BLaER1 (cell line): ENCODE measurements around the gene CXorf49B.
"Not testable (repeated sequence)": the region's sequence is repeated elsewhere in the genome, so short reads cannot be mapped to it uniquely, and the experiment has no call there.

Source experiments
- H3K27ac ChIP-seq: shearing (Covaris generic); formaldehyde crosslinking; 2 replicates; pipeline ENCODE4 v1.8.1; 2022
- H3K27me3 ChIP-seq: shearing (Covaris generic); formaldehyde crosslinking; 2 replicates; pipeline ENCODE4 v1.8.1; 2022
- H3K36me3 ChIP-seq: shearing (Covaris generic); formaldehyde crosslinking; 2 replicates; pipeline ENCODE4 v1.8.1; 2022
- H3K4me1 ChIP-seq: shearing (Covaris generic); formaldehyde crosslinking; 2 replicates; pipeline ENCODE4 v1.8.1; 2022
- H3K4me2 ChIP-seq: shearing (Covaris generic); formaldehyde crosslinking; 2 replicates; pipeline ENCODE4 v1.8.1; 2022
- H3K4me3 ChIP-seq: shearing (Covaris generic); formaldehyde crosslinking; 2 replicates; pipeline ENCODE4 v1.8.1; 2022
- H3K9ac ChIP-seq: shearing (Covaris generic); formaldehyde crosslinking; 2 replicates; pipeline ENCODE4 v1.8.1; 2022
- H3K9me3 ChIP-seq: shearing (Covaris generic); formaldehyde crosslinking; 2 replicates; pipeline ENCODE4 v1.8.1; 2022
- H4K20me1 ChIP-seq: shearing (Covaris generic); formaldehyde crosslinking; 2 replicates; pipeline ENCODE4 v1.8.1; 2022

CXorf49B gene

DNA sequence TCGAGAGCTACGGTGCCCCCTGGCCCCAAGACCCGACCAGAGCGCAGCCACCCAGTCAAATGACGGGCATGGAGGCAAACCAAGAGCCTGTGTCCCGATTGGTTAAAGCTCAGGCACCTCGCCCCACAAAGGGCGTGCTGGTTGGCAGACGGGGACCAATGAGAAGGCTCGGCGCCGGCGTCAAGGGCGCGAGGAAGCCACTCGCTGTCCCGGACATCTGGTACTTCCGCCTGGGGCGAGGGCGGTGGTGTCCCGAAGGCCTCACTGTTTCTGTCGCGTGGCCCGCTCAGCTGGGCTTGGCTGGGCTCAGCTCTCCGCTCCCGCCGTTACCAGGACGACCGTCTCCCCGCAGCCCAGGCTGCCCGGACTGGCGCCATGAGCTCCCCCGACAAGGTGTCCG lies at the start of gene CXorf49B:
TSS of gene CXorf49B (plus strand) at position 301 of the 400 bp plus-strand sequence. CDS start at position 376, 75 bp downstream.
- H3K4me3 ChIP-seq, H3K27me3 ChIP-seq, H3K27ac ChIP-seq, H4K20me1 ChIP-seq, H3K4me2 ChIP-seq, H3K9me3 ChIP-seq, H3K36me3 ChIP-seq, H3K4me1 ChIP-seq, H3K9ac ChIP-seq: not testable (repeated sequence)

DNA sequence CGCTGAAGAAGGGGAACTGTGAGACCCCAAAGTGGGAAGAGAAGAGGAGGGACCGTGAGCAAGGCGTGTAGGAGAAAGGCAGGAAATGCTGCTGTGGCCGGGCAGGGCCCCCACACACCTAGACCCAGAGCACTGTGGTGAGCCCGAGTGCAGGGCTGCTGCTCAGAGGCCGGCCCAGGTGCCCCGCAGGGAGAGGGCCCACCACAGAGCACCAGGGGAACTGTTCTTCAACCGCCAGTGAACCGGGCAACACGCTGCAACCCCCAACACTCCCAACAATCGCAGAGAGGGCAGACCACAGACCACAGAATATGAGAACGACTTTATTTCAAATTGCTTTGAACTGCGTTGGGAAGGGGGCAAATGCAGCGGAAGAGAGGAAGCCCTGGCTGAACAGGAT lies 49.1 kb upstream of the CXorf49B start:
- not testable (repeated sequence) for H3K36me3 ChIP-seq, H3K4me1 ChIP-seq, H4K20me1 ChIP-seq, H3K4me2 ChIP-seq, H3K27me3 ChIP-seq, H3K27ac ChIP-seq, H3K9me3 ChIP-seq, H3K4me3 ChIP-seq, H3K9ac ChIP-seq

DNA sequence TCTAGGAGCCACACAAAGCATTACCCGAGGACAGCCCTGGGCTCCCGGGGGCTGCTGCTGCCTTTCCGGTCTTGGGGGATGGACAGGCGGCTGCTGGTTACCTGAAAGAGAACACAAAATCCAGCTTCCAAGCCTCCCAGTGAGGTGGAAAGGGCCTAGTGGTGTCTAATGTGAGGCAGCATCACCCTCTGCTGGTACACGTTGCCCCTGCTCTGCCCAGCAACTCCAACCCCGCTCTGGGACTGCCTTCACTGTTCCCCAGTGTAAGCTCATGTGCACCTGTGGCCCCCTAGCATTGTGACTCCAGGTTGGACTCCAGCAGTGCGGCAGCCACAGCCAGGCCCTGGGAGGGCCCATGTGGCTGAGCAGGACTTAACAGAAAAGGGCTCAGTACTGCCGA lies 47.6 kb upstream of the CXorf49B start:
- H4K20me1 ChIP-seq, result not testable (repeated sequence)

DNA sequence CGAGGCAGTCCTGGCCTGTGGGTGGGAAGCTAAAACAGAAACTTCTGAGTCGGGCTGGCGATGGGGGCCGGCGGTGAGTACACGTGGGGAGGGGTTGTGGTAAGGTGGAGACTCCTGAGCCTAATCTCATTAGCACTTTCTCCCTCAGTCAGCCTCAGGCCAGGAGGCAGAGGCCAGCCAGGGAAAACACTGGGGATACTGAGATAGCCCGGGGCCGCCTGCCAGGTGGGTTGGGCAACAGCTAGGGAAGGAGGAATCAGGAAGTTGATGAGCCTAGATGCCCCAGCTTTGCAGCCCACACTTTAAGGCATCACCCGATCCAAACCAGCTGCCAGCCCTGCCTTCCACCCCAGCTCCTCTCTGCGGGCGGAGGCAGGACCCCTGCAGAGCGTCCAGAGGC lies 46.8 kb upstream of the CXorf49B start:
- H3K36me3 ChIP-seq, H3K27me3 ChIP-seq, H4K20me1 ChIP-seq, H3K4me3 ChIP-seq, H3K4me1 ChIP-seq, H3K4me2 ChIP-seq, H3K9ac ChIP-seq, H3K27ac ChIP-seq, H3K9me3 ChIP-seq: not testable (repeated sequence)

More for the DNA sequence above, 47.6 kb upstream of the CXorf49B start:
- H3K36me3 ChIP-seq, H3K4me2 ChIP-seq, H3K27ac ChIP-seq, H3K9ac ChIP-seq, H3K4me1 ChIP-seq, H3K9me3 ChIP-seq, H3K27me3 ChIP-seq, H3K4me3 ChIP-seq: not testable (repeated sequence)

DNA sequence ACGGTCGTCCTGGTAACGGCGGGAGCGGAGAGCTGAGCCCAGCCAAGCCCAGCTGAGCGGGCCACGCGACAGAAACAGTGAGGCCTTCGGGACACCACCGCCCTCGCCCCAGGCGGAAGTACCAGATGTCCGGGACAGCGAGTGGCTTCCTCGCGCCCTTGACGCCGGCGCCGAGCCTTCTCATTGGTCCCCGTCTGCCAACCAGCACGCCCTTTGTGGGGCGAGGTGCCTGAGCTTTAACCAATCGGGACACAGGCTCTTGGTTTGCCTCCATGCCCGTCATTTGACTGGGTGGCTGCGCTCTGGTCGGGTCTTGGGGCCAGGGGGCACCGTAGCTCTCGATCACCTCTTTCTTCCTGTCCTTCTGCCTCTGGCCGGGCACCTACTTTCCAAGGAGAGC lies 45.0 kb upstream of the CXorf49B start, which contains the start of gene CXorf49:
TSS of gene CXorf49 (minus strand) at position 101 of the 400 bp plus-strand sequence. CDS start 134 bp downstream, outside the sequence.
- not testable (repeated sequence) for H3K27ac ChIP-seq, H3K27me3 ChIP-seq, H4K20me1 ChIP-seq, H3K36me3 ChIP-seq, H3K9me3 ChIP-seq, H3K9ac ChIP-seq, H3K4me3 ChIP-seq, H3K4me2 ChIP-seq, H3K4me1 ChIP-seq

DNA sequence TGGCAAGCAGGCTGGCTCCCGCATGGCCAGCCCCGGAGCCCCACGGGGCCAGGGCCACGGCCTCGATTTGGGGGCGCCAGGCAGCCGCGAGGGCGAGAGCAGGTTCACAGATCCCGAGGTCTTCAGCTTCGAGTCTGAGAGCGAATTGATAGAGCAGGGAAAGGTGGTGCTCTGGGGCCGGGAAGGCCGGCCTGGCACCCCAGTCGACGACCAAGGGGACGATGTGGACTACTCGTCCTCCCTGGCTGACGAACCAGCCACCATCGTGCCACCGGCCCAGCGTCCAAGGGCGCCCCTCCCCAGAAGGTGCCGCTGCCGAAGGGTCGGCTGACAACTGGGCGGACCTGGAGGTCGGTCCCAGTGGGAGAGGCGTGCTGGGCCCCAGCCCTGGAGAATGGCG lies 44.0 kb upstream of the CXorf49B start:
- H3K4me3 ChIP-seq, H3K4me1 ChIP-seq, H3K27me3 ChIP-seq, H3K9ac ChIP-seq, H3K9me3 ChIP-seq, H3K27ac ChIP-seq, H3K36me3 ChIP-seq, H4K20me1 ChIP-seq, H3K4me2 ChIP-seq: not testable (repeated sequence)

DNA sequence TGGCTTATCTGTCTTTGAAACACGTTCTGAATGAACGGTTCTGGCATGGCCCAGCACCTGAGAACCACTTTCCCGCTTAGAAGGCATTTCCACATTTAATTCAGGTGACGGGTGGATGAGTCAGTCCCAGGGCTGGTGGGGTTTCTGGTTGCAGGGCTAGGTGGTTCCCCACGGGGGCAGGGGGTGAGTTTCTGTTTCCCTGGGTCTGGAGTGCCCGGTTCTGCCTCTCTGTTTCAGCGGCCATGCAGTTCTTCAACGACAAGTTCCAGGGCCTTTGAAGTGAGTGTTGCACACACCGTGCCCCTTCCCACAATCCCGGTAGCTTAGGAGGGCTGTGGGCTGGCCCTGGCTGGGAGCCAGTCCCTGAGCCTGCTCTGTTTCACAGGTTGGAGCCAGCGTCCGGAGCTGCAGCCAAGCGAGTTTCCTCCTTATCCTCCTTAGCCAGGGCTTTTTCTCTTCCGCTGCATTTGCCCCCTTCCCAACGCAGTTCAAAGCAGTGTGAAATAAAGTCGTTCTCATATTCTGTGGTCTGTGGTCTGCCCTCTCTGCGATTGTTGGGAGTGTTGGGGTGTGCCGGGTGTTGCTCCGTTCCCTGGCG lies 42.8 kb upstream of the CXorf49B start:
- not testable (repeated sequence) for H3K4me1 ChIP-seq, H4K20me1 ChIP-seq, H3K27me3 ChIP-seq, H3K9ac ChIP-seq, H3K4me2 ChIP-seq, H3K27ac ChIP-seq, H3K9me3 ChIP-seq, H3K36me3 ChIP-seq, H3K4me3 ChIP-seq

DNA sequence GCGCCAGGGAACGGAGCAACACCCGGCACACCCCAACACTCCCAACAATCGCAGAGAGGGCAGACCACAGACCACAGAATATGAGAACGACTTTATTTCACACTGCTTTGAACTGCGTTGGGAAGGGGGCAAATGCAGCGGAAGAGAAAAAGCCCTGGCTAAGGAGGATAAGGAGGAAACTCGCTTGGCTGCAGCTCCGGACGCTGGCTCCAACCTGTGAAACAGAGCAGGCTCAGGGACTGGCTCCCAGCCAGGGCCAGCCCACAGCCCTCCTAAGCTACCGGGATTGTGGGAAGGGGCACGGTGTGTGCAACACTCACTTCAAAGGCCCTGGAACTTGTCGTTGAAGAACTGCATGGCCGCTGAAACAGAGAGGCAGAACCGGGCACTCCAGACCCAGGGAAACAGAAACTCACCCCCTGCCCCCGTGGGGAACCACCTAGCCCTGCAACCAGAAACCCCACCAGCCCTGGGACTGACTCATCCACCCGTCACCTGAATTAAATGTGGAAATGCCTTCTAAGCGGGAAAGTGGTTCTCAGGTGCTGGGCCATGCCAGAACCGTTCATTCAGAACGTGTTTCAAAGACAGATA lies 2.4 kb upstream of the CXorf49B start:
- H3K4me2 ChIP-seq, H3K4me1 ChIP-seq, H3K36me3 ChIP-seq, H3K9ac ChIP-seq, H3K4me3 ChIP-seq, H3K27ac ChIP-seq, H4K20me1 ChIP-seq, H3K27me3 ChIP-seq, H3K9me3 ChIP-seq: not testable (repeated sequence)

DNA sequence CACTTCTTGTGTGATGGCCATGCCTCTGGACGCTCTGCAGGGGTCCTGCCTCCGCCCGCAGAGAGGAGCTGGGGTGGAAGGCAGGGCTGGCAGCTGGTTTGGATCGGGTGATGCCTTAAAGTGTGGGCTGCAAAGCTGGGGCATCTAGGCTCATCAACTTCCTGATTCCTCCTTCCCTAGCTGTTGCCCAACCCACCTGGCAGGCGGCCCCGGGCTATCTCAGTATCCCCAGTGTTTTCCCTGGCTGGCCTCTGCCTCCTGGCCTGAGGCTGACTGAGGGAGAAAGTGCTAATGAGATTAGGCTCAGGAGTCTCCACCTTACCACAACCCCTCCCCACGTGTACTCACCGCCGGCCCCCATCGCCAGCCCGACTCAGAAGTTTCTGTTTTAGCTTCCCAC lies 1.7 kb downstream of the CXorf49B start:
- not testable (repeated sequence) for H3K27me3 ChIP-seq, H4K20me1 ChIP-seq, H3K4me3 ChIP-seq, H3K9ac ChIP-seq, H3K4me2 ChIP-seq, H3K36me3 ChIP-seq, H3K27ac ChIP-seq, H3K4me1 ChIP-seq, H3K9me3 ChIP-seq

DNA sequence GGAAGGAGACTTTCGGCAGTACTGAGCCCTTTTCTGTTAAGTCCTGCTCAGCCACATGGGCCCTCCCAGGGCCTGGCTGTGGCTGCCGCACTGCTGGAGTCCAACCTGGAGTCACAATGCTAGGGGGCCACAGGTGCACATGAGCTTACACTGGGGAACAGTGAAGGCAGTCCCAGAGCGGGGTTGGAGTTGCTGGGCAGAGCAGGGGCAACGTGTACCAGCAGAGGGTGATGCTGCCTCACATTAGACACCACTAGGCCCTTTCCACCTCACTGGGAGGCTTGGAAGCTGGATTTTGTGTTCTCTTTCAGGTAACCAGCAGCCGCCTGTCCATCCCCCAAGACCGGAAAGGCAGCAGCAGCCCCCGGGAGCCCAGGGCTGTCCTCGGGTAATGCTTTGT lies 2.5 kb downstream of the CXorf49B start:
- H3K36me3 ChIP-seq, H3K27me3 ChIP-seq, H4K20me1 ChIP-seq, H3K9ac ChIP-seq, H3K4me1 ChIP-seq, H3K9me3 ChIP-seq, H3K4me3 ChIP-seq, H3K4me2 ChIP-seq, H3K27ac ChIP-seq: not testable (repeated sequence)

DNA sequence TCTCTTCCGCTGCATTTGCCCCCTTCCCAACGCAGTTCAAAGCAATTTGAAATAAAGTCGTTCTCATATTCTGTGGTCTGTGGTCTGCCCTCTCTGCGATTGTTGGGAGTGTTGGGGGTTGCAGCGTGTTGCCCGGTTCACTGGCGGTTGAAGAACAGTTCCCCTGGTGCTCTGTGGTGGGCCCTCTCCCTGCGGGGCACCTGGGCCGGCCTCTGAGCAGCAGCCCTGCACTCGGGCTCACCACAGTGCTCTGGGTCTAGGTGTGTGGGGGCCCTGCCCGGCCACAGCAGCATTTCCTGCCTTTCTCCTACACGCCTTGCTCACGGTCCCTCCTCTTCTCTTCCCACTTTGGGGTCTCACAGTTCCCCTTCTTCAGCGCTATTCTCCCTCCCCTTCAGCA lies 4.0 kb downstream of the CXorf49B start:
- H4K20me1 ChIP-seq, H3K9ac ChIP-seq, H3K9me3 ChIP-seq, H3K4me3 ChIP-seq, H3K36me3 ChIP-seq, H3K27ac ChIP-seq, H3K4me1 ChIP-seq, H3K4me2 ChIP-seq, H3K27me3 ChIP-seq: not testable (repeated sequence)

DNA sequence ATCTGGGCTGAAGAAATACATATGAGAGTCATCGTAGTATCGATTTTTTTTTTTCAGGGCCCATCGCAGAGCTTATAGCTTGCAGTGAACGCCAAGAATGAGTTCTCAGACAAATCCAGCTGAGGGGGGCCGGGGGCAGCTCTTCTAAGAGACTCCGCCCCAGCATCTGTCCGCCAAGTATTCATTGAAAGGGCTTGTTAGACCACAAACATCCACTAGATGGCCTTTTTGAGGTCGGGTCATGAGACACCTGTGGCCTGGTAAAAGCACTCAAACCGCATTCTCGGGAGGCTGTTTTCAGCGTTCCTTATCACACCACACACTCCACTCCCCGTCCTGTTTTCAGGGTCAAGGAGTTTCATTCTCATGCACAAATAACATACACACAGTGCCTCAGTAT lies 15.2 kb downstream of the CXorf49B start:
- H3K27ac ChIP-seq, H3K36me3 ChIP-seq, H3K9ac ChIP-seq, H3K27me3 ChIP-seq, H4K20me1 ChIP-seq, H3K4me3 ChIP-seq, H3K4me1 ChIP-seq, H3K4me2 ChIP-seq, H3K9me3 ChIP-seq: not testable (repeated sequence)

DNA sequence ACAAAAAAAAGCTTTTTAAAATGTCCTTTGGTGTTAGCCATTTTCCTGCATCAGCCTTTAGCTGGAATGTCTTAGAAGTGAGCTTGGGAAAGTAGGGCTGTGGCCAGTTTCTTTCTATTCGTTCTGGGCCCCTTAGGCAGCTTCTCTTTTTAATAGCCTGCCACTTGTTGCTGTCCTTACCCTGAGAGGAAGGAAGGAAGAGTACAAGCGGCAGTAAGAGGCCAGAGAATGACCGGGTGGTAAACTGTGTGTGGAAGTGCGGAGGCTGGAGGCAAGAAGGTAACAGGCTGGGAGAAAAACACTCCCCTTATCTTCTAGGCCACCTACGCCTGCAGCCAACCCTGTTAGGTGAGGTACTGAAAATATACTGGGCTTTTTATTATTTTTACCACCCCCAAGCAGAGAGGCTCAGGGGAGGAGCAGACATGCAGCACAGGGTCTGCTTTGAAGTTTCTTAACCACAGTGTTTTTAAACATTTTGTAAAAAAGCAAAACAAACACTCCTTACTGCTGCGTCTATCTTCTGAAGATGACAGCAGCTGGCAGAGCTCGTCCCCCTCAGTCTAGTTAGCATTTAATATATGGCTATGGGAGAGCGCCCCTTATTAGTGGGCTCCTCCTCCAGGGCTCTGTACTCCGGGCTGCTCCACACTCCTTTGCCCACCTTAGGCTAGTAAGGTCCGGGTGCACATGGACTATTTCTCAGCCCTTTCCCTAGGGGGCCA lies 19.2 kb downstream of the CXorf49B start:
- H3K36me3 ChIP-seq, H3K9me3 ChIP-seq, H3K4me3 ChIP-seq, H3K4me2 ChIP-seq, H3K4me1 ChIP-seq, H3K27me3 ChIP-seq, H4K20me1 ChIP-seq, H3K9ac ChIP-seq, H3K27ac ChIP-seq: not testable (repeated sequence)

DNA sequence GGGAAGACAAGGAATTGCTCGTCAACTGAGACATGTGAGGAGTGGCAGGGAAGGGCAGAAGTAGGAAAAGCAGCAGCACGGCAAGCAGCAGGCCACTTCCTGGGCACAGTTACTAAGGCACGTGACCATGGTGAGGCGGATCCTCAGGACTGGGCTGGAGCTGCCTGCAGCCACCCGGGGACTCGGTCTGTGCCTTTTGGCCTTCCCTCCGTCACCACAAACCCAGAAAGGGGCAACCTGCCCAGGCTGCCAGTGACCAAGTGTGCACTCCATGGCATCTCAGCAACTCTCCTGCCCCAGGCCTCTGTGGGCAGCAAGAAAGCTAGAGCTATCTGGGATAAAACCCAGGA lies 19.8 kb downstream of the CXorf49B start:
- H4K20me1 ChIP-seq, H3K4me2 ChIP-seq, H3K27me3 ChIP-seq, H3K4me1 ChIP-seq, H3K4me3 ChIP-seq, H3K36me3 ChIP-seq, H3K27ac ChIP-seq, H3K9ac ChIP-seq, H3K9me3 ChIP-seq: not testable (repeated sequence)
